Endothelial cell (in vitro differentiated cells): Measurements from ENCODE around the gene SYNPO2. TPM values are rescaled to one million over a fixed set of nuclear protein-coding genes. Genes with fewer than 3 reads are reported as not detected.

Source experiments
- DNase-seq: peaks from one replicate; pipeline ENCODE4 v3.0.0; 2021; ENCODE audit warnings: low spot score
- H3K27ac Mint-ChIP-seq: one replicate; pipeline ENCODE4 v1.8.0; 2021; ENCODE audit warnings: mixed read lengths, inconsistent platforms; ENCODE audit not compliant: unreplicated experiment
- H3K27me3 Mint-ChIP-seq: one replicate; pipeline ENCODE4 v1.8.0; 2021; ENCODE audit warnings: mild to moderate bottlenecking, moderate library complexity, mixed read lengths, inconsistent platforms; ENCODE audit not compliant: unreplicated experiment
- H3K36me3 Mint-ChIP-seq: one replicate; pipeline ENCODE4 v1.8.0; 2021; ENCODE audit warnings: mild to moderate bottlenecking, low read depth, mixed read lengths, inconsistent platforms; ENCODE audit not compliant: unreplicated experiment
- H3K4me1 Mint-ChIP-seq: one replicate; pipeline ENCODE4 v1.8.0; 2021; ENCODE audit warnings: mild to moderate bottlenecking, mixed read lengths, inconsistent platforms; ENCODE audit not compliant: unreplicated experiment
- H3K4me3 Mint-ChIP-seq: one replicate; pipeline ENCODE4 v1.8.0; 2021; ENCODE audit warnings: mild to moderate bottlenecking, mixed read lengths, inconsistent platforms; ENCODE audit not compliant: unreplicated experiment
- H3K9me3 Mint-ChIP-seq: one replicate; pipeline ENCODE4 v1.8.0; 2021; ENCODE audit warnings: mixed read lengths, inconsistent platforms; ENCODE audit not compliant: unreplicated experiment
- total RNA-seq: library from RNA; stranded (reverse); fragmentation: NEBNext Ultra II Directional; extraction: Animal tissue kit (Norgen Biotek cat#: 25700); gene quantifications from one replicate; pipeline ENCODE4 v1.2.1, GENCODE V29; 2021; ENCODE audit not compliant: unreplicated experiment
- TF ChIP-seq, protein P1 (sequence below): fragments of 200-600 bp; sonication (generic); IDR thresholded peaks from one replicate; pipeline ENCODE4 v1.5.0; 2021; ENCODE audit warnings: antibody characterized with exemption; ENCODE audit not compliant: unreplicated experiment

Gene SYNPO2
- total RNA-seq, 1 donor from 2014 or later = 1.1 TPM

DNA sequence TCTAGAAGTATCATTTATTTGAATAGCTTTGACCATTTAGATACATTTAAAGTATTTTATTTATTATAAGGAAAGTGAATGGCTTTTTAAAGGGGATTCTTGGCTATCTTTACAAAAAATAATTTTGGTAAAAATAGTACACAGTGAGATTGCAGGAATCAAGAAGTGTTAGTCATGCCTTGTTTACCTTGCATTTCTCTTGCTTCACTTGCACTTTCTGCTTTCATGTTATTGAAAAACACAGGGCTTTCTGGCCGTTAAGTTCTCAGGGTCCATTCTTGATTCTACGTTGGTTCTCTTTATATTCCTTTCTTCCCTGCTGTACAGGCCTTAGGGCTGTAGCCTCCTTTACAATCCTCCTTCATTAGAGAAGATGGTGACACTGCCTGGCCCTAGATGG is 30.9 kb upstream of the SYNPO2 start:
- Mint-ChIP-seq H3K36me3 (no peaks in the 10 kb centered on the region), H3K4me3 (no peak overlapping the region), H3K27ac (no peak overlapping the region), H3K4me1 (peaks cover 6% of the 10 kb centered on the region), H3K27me3 (peaks cover 1% of the 10 kb centered on the region), H3K9me3 (no peaks in the 10 kb centered on the region)
- TF ChIP-seq, protein P1, sequence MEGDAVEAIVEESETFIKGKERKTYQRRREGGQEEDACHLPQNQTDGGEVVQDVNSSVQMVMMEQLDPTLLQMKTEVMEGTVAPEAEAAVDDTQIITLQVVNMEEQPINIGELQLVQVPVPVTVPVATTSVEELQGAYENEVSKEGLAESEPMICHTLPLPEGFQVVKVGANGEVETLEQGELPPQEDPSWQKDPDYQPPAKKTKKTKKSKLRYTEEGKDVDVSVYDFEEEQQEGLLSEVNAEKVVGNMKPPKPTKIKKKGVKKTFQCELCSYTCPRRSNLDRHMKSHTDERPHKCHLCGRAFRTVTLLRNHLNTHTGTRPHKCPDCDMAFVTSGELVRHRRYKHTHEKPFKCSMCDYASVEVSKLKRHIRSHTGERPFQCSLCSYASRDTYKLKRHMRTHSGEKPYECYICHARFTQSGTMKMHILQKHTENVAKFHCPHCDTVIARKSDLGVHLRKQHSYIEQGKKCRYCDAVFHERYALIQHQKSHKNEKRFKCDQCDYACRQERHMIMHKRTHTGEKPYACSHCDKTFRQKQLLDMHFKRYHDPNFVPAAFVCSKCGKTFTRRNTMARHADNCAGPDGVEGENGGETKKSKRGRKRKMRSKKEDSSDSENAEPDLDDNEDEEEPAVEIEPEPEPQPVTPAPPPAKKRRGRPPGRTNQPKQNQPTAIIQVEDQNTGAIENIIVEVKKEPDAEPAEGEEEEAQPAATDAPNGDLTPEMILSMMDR = no peak
- DNase-seq = no peak

DNA sequence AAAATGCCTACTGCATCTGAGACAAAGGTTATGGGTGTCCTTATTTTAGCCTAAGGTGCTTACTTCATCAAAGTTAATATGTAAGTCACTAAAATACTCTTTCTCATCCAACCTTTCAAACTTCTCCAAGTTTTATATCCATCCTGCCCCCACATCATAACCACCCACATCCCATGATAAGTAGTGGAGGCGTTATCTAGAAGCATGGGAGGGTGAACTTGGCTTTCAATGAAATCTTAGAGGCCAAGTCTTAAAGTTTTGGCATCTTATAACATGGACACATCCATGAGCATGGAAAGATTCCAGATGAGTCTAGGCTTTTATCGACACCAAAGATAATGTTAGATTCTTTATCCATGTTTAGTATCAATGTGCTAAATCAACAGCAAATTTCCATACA is 29.9 kb upstream of the SYNPO2 start:
- TF ChIP-seq, protein P1 = no peak
- no peaks in the 10 kb centered on the region for H3K36me3 Mint-ChIP-seq
- no peak overlapping the region for H3K27ac Mint-ChIP-seq
- no peak overlapping the region for H3K4me3 Mint-ChIP-seq
- H3K27me3 Mint-ChIP-seq = peaks cover 1% of the 10 kb centered on the region
- DNase-seq = no peak
- no peaks in the 10 kb centered on the region for H3K4me1 Mint-ChIP-seq
- no peaks in the 10 kb centered on the region for H3K9me3 Mint-ChIP-seq

DNA sequence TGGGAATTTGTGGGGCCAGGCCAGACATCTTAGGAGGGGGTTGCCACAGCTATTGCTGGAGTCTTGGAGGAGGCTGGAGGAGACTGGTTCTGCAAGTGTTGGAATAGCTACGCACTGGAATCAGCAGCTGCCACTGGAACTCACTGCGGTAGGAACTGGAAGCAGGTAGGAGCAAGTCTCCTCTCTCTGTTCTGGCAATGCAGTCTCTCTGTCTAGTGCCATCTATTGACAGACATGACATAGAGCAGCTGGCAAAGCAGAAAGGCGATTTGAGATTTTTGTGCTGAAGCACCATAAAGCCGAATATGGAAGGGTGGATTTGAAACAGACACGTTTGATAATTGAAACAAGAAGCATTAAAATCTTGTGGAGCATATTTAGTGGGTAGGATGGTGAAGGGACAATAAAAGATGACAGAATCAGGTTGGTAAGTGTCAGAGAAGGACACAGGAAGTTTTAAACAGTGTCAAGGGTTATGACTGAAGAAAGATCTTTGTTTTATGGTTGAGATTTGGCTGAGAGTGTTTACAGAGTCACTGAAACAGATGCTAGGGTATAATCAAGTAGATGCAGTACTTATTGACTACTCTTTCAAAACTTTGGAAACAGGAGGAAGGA is 23.5 kb upstream of the SYNPO2 start:
- Mint-ChIP-seq H3K27ac (no peak overlapping the region), H3K27me3 (peaks cover 3% of the 10 kb centered on the region), H3K9me3 (no peaks in the 10 kb centered on the region), H3K4me3 (no peak overlapping the region), H3K36me3 (no peaks in the 10 kb centered on the region), H3K4me1 (peaks cover 11% of the 10 kb centered on the region)
- peak; percentile 30 for DNase-seq
- TF ChIP-seq, protein P1 = peak; percentile 36

DNA sequence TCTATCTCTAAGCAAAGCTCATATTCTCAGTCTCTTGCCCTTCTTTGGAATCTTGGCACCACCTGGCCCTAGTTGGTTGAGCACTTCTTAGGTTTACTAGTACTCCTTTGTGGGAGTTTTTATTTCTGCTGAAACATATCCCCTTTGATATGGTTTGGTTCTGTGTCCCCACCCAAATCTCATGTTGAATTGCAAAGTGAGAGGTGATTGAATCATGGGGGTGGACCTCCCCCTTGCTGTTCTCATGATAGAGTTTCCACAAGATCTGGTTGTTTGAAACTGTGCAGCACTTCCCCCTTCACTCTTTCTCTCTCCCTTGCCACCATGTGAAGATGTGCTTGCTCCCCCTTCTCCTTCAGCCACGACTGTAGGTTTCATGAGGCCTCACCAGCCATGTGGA is 22.2 kb upstream of the SYNPO2 start:
- Mint-ChIP-seq H3K27me3 (peaks cover 2% of the 10 kb centered on the region), H3K4me3 (no peak overlapping the region), H3K9me3 (no peaks in the 10 kb centered on the region), H3K4me1 (peaks cover 23% of the 10 kb centered on the region), H3K27ac (no peak overlapping the region), H3K36me3 (no peaks in the 10 kb centered on the region)
- DNase-seq = no peak
- TF ChIP-seq, protein P1 = no peak

DNA sequence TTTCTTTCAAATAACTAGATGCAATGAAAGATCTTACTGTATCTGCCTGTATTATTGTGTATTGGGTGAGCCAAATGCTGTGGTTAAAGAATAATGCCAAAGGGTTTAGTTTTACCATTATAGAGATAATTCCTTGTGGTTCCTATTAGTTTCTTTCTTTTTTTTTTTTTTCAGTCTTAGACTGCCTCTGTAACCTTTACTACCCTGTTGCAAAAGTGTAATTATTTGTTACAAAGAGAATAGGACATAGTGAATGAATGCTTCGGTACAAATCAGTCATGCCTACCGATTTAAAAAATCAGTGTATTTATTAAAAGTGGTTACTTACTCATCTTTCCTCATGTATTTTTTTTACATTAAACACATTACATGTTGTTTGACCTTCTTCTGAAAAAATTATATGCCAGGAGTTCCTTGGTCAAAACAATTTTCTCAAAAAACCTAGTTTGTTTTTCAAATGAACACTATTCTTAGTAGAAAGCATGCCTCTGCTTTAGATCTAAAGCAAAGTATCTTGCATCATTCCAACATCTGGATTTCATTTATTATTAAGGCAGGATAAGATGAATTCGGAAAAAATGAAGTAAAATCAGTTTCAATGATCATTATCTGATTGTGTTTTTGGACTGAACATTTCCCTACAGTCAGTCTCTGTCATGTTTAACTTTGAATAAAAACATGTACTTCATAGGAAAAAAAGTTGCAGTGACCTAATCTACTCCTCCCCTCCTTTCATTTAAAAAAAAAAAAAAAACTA is 21.2 kb upstream of the SYNPO2 start:
- TF ChIP-seq, protein P1 = no peak
- Mint-ChIP-seq H3K4me1 (peaks cover 23% of the 10 kb centered on the region), H3K36me3 (no peaks in the 10 kb centered on the region), H3K9me3 (no peaks in the 10 kb centered on the region), H3K4me3 (no peak overlapping the region), H3K27ac (no peak overlapping the region), H3K27me3 (peaks cover 2% of the 10 kb centered on the region)
- DNase-seq = no peak
